Fibroblast of gingiva (primary cell): ENCODE data around the gene ZNF628.

Experiments used
- DNase-seq: peaks from one replicate; pipeline ENCODE4 v3.0.0-alpha.2; 2011; ENCODE audit warnings: low read depth

Gene ZNF628

GRCh38 chr19:55451163-55451964 lies 25.1 kb upstream of the ZNF628 start:
- no peak for DNase-seq

GRCh38 chr19:55451965-55452748 lies 24.3 kb upstream of the ZNF628 start:
- DNase-seq: no peak

- peak; percentile 50 for DNase-seq
Measured at GRCh38 chr19:55452749-55453346, 23.6 kb upstream of the ZNF628 start.

- no peak for DNase-seq
Measured at GRCh38 chr19:55453511-55454260, 22.7 kb upstream of the ZNF628 start.

GRCh38 chr19:55454787-55455243 lies 21.6 kb upstream of the ZNF628 start:
- no peak for DNase-seq

GRCh38 chr19:55455576-55456235 lies 20.7 kb upstream of the ZNF628 start:
- no peak for DNase-seq

- DNase-seq: no peak
Measured at GRCh38 chr19:55456347-55456746, 20.1 kb upstream of the ZNF628 start.

GRCh38 chr19:55457683-55458457 lies 18.5 kb upstream of the ZNF628 start:
- no peak for DNase-seq

GRCh38 chr19:55459551-55459949 lies 16.9 kb upstream of the ZNF628 start:
- DNase-seq: no peak

GRCh38 chr19:55459950-55460657 lies 16.3 kb upstream of the ZNF628 start:
- peak; percentile 43 for DNase-seq

GRCh38 chr19:55460670-55461258 lies 15.7 kb upstream of the ZNF628 start:
- peak; percentile 91 for DNase-seq

GRCh38 chr19:55461259-55461973 lies 15.0 kb upstream of the ZNF628 start, which contains the start of gene ISOC2:
Gene ISOC2 (minus strand): TSS chr19:55461642. CDS start chr19:55456486, 5,156 bp downstream.
- DNase-seq: peak; percentile 100

GRCh38 chr19:55461974-55462626 lies 14.3 kb upstream of the ZNF628 start:
- DNase-seq: peak; percentile 42

- no peak for DNase-seq
Measured at GRCh38 chr19:55462722-55463121, 13.7 kb upstream of the ZNF628 start.

- DNase-seq: no peak
Measured at GRCh38 chr19:55463583-55464031, 12.8 kb upstream of the ZNF628 start.

GRCh38 chr19:55464039-55464661 lies 12.3 kb upstream of the ZNF628 start:
- DNase-seq: no peak

GRCh38 chr19:55464662-55465054 lies 11.8 kb upstream of the ZNF628 start, which contains the start of gene C19orf85:
Gene C19orf85 (minus strand): TSS chr19:55464751. CDS start chr19:55464554, 197 bp downstream.
- DNase-seq: no peak
